GM10847 (cell line): ENCODE measurements around the gene RIMBP2.

Experiments
- POLR2A ChIP-seq: IDR thresholded peaks from 2 replicates; pipeline ENCODE4 v1.6.1; 2011; ENCODE audit not compliant: insufficient read length; ENCODE audit errors: extremely low read depth

RIMBP2 gene

GRCh38 chr12:130641533-130642184, 74.4 kb downstream of the RIMBP2 start:
- TF ChIP-seq POLR2A: no peak

DNA sequence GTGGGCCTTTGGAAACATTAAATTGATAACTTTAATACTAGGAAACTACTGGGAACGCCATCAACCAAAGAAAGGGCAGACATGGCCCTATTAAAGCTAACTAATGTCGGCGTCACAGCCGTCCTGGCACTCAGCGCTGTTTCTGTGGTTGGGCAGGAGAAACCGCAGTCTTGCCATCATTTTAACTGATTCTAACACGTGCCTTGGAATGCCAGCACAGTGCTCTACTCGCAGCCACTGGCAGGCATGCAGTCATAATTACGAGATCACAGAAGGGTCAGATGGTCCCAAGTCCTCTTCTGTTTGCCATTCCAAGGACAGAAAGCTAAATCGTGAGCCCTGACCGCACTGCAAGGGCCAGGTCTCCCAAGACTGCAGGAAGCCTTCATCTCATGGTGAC, 75.2 kb downstream of the RIMBP2 start:
- no peak for TF ChIP-seq POLR2A

DNA sequence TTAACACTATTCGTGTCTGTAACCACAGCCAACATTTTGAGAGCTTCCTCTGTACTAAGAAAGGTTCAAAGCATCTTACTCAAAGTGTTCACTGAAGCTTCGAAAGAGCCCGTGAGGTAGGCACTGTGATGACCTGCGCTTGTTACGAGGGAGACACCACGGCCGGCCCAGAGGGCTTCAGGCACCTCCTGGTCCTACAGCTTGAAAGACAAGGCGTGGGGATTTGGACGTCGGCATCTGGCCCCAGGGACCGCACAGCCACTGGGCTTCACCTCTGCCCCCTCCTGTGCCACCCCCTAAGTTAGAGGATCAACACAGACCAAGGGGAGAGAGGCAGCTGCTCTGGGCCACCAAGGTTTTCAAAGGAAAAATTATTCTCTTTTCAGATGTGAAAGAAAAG, 75.6 kb downstream of the RIMBP2 start:
- no peak for TF ChIP-seq POLR2A

DNA sequence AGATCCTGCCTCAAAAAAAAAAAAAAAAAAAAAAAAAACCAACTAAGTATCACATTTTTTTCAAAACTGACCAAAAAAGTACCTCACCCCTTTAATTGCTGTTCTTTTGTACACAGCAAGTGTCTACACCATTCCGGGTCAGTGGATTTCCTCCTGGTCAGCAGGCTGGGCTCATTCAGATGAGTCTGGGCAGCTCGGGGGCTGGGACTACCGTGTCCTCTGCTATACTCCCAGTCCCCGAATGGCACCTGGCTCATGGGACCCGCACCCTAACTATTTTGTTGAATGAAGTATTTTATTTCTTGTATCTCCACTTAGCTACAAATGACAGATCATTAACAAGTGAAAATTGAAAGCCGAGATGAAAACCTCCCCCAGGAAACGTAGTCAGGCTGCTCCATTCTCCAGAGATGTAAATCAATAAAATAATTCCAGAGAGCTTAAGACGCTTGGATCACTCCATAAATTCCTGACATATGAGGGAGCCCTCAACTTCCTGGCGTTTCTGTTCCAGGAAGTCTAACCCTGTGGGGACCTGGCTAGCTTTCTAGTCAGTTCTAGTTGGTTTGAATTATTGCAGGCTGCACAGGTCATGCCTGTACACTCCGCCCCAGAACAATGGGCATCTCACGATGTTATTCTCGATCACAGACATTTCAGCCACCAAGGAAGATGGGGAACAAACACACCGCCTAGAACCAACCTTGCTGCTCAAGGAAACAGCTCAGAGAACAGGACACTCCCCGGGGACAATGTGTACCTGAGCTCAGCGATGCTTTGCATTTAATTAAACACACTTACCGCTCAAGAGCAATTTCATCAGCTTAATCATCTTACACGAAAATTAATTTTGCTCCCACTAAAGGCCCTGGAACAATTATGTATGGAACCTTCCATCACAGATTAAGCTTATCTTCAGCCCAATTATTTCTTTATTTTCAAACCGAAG, 76.3 kb downstream of the RIMBP2 start:
- no peak for TF ChIP-seq POLR2A

- no peak for TF ChIP-seq POLR2A
Observed at GRCh38 chr12:130636370-130636769, 79.7 kb downstream of the RIMBP2 start.

- no peak for TF ChIP-seq POLR2A
Observed at GRCh38 chr12:130634866-130635265, 81.2 kb downstream of the RIMBP2 start.

- TF ChIP-seq POLR2A: no peak
Observed at GRCh38 chr12:130633771-130634170, 82.3 kb downstream of the RIMBP2 start.

DNA sequence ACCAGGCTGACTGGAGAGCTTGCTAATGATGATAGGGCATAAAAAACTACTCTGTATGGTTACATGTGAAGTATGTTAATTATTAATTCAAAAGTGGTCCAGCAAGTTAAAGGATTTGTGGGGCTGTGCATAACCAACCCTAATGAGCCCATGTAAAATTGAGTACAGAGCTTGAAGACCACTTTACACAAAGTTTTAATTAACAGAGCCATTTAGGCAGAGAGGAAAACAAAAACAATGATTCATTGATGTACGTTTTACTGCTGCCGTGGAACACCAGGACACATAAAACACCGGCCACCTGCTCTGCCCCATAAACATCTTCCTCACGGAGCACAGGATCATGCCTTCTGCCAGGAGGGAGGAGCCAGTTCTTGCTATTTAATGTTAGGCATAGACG, 83.5 kb downstream of the RIMBP2 start:
- no peak for TF ChIP-seq POLR2A

DNA sequence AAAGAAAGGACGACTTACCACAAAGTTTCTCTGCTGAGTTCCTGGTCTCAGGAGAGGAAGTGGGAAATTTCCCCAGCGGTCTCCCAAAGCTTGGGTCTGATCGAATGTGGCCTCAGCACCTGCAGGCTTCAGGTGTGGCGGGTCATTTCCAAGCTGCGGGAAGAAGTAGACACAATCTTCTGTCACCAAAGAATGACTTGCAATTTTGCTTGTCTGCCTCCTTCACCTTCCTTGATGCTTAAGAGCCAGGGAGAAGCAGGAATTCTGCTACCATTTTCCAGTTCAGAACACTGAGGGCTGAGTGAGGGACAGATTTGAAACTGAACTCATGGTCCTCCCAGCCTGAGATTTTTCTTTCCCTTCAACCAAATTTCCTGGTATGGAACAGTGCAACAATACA, 87.8 kb downstream of the RIMBP2 start:
- no peak for TF ChIP-seq POLR2A

- TF ChIP-seq POLR2A: no peak
Observed at GRCh38 chr12:130627175-130627574, 88.9 kb downstream of the RIMBP2 start.

DNA sequence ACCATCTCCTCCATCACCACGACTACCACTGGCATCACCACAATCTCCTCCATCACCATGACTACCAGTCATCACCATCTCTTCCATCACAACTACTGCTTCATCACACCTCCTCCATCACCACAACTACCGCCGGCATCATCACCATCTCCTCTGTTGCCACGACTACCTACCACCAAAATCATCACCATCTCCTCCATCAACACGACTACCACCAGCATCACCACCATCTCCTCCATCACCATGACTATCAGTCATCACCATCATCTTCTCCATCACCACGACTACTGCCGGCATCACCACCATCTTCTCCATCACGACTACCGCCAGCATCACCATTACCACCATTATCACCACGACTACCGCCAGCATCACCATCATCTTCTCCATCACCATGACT, 89.5 kb downstream of the RIMBP2 start:
- no peak for TF ChIP-seq POLR2A

DNA sequence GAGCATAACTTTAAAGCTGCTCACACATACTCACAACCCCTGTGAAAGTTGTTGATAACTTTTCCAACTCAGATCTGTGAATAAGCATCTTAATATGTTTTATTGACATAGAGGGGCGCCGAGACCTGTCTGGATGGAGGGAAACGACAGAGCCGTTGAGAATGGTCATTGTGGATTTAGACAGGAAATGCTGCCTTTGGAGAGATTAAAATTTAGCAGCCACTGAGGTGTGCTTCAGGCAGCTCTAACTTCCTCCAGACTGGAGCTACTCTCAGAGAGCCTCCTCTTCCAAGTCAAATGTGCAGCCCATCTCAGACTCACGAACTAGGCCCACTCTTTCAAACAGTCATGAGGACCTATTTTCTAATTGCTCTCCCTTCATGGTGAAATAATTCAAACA, 90.9 kb downstream of the RIMBP2 start:
- no peak for TF ChIP-seq POLR2A

DNA sequence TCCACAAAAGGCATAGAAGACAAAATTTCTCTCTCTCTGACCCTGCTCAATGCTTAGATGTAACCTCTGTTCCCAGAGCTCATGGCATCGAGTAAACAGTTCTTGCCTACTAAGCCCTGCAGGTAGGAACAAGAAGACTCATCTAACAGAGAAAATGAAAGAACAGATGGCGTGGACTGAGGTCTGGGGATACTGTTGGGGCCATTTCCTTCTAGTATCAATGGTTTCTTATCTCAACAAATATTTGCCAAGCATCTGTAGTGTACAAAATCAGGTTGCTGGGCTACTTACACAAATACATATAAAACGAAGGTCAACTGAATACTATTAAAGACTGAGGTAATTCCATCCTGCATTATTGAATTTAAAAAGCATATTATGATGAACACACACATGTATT, 93.3 kb downstream of the RIMBP2 start:
- no peak for TF ChIP-seq POLR2A

GRCh38 chr12:130621696-130622298, 94.3 kb downstream of the RIMBP2 start:
- no peak for TF ChIP-seq POLR2A

DNA sequence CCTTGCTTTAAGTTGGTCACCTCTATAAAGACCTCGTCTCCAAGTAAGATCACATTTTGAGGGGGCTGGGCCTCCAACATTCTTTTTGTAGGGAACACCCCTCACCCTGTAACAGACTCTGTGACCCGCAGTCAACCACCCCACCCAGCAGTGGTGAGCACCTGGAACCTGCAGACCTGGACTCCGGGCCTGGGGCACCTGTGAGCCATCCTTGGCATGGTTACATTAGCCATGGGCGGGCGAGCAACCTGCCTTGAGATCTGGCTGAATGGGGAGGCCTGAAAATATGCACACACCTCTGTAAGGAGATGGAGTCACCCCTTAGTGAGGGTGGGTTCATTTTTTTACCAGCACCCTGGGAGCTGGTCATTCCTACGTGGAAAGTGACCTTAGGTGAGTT, 95.3 kb downstream of the RIMBP2 start:
- no peak for TF ChIP-seq POLR2A

DNA sequence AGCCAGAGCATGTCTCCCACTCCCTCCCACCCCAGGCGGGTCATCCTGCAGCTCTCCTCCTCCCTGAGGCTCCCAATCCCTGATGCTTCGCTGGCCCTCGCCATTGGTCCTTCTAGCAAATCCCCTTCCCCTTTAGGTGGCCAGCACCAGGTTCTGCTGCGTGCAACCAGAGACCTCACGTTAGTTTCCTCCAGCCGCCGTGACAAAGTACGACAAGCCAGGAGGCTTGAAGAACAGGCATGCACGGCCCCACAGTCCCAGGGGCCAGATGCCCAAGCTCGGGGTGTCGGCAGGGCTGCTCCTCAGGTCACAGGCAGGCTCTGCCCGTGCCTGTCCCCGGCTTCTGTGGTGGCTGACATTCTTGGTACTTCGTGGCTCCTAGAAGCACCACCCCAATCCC, 95.8 kb downstream of the RIMBP2 start:
- no peak for TF ChIP-seq POLR2A
